Measurements from ENCODE around the gene BCAP29. TPM values are rescaled to one million over a fixed set of nuclear protein-coding genes. Genes with fewer than 3 reads are reported as not detected.

BCAP29 gene, protein sequence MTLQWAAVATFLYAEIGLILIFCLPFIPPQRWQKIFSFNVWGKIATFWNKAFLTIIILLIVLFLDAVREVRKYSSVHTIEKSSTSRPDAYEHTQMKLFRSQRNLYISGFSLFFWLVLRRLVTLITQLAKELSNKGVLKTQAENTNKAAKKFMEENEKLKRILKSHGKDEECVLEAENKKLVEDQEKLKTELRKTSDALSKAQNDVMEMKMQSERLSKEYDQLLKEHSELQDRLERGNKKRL
- 64.4 and 77.5 TPM in 2 replicates for total RNA-seq

DNA sequence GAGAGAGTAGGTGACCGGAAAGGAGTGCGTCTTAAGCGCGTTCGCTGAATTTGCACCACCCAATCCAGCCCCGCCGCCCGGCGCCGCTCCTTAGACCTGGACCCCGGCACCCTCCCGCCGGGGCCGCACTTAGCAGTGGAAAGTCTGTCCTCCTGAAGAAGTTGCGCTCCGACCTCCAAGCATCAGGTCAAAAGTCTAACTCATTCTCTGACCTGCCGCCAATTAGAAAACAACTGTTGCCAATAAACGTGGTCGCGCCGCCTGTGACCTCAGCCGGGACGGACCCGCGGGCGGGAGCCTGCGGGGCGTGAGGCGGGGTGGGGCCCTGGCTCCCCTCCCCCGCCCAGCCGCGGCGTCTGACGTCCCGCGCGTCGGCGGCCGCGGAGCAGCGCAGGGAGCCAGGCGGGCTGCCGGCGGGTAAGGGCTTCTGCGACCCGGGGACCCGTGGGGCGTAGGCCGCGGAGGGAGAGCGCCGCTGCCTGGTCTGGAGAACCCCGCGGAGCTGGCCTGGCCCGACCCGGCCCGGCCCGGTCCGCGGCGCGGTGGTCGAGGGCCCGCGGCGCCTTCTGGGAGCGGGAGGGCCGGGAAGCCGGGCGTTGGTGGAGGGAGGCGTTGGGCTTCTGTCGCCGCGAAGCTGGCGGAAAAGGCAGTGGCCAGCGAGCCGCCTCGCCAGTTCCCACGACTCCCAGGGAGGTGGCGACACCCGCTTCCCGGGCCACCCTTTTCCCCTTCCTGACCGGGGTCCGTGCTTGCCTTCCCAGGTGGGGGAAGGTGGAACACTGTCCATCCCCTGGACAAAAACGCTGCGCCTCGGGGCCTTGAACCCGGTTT, at the start of gene BCAP29:
TSS of gene BCAP29 (plus strand) at position 362 of the 831 bp plus-strand sequence. CDS start 527 bp downstream, outside the sequence.

DNA sequence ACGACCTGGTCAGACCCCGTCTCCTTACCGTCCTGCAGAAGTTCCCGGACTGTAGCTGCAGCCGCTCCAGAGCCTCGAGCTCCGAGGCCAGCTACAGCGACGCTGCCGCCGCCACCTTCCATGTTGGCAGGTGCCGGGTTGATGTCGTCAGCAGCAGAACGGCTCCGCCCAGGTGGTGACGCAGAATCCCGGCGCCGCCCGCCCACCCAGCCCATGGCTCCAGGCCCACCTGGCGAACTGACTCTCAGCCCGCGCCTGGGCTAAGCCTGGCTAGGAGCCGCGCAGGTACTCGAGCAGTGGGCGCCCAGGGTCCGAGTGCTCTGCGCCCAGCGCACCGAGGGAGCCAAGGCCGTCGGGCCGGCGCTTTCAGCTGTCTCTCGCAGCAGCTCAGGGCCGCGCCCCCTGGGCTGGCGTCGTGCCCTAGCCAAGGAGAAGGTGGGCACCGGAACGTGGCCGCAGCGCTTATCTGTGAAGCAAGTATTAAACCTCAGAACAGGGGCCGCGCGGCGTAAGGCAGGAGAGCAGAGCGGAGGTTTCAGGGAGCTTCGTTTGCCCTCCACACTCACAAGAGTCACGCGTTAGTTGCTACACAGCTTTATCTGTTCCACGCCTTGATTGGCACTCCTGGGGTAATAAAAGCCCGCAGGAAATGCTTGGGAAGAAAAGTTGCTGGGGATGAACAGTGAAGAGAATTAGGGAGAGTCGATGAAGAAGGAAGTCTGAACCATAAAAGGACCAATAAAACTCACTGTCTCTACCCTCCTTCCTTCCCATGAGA, 16.1 kb upstream of the BCAP29 start, which contains the start of the genes COG5 and DUS4L:
TSS of gene COG5 (minus strand) at position 146 of the 778 bp plus-strand sequence. CDS start at position 122, 24 bp downstream.
TSS of gene DUS4L (plus strand) at position 197 of the 778 bp plus-strand sequence. CDS start 3,100 bp downstream, outside the sequence.

DNA sequence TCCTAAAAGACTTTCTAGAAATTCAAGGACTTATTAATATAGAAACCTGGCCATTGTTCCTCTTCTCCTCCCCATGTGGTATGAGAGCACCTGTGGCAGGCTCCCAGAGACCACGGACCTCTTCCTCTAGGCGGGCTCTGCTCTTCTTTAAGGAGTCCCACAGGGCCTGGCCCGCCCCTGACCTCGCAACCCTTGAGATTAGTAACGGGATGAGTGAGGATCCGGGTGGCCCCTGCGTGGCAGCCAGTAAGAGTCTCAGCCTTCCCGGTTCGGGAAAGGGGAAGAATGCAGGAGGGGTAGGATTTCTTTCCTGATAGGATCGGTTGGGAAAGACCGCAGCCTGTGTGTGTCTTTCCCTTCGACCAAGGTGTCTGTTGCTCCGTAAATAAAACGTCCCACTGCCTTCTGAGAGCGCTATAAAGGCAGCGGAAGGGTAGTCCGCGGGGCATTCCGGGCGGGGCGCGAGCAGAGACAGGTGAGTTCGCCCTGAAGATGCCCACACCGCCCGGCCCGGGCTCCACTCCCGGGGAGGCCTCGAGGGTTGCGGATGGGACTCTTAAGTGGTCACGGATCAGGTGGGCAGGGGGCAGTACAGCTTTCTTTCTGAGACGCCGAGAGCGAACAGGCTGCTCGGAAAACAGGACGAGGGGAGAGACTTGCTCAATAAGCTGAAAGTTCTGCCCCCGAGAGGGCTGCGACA, 80.5 kb downstream of the BCAP29 start, which contains the start of gene SLC26A4:
TSS of gene SLC26A4 (plus strand) at position 448 of the 700 bp plus-strand sequence. CDS start 814 bp downstream, outside the sequence.

Other genes with a start within 250 kb of the BCAP29 start
- under 0.01 TPM in 1 of 2 replicates, not detected in the other for gene GPR22, start 110.2 kb upstream of the BCAP29 start, total RNA-seq
- 29.7 and 31.9 TPM in 2 replicates for gene COG5, start 16.3 kb upstream of the BCAP29 start, total RNA-seq
- 6.2 and 8.1 TPM in 2 replicates for gene DUS4L, start 16.3 kb upstream of the BCAP29 start, total RNA-seq
- gene SLC26A4, start 80.6 kb downstream of the BCAP29 start, total RNA-seq: 1.7 and 10.2 TPM in 2 replicates
- gene CBLL1, start 163.9 kb downstream of the BCAP29 start, total RNA-seq: 15.0 and 15.2 TPM in 2 replicates
- gene SLC26A3, start 223.0 kb downstream of the BCAP29 start, total RNA-seq: not detected in 2 replicates

Data from regular cardiac myocyte (primary cell).